ENCODE data around the gene MAPK8.

The MAPK8 gene

GRCh38 chr10:48452879-48453412 lies 146.5 kb downstream of the MAPK8 start:
- no peak for TF ChIP-seq ZFX (IDR thresholded peaks at IDR 0.05; ENCODE audit: borderline replicate concordance)
- TF ChIP-seq CTCF (IDR thresholded peaks at IDR 0.05), result no peak
- H3K27ac ChIP-seq, result no peak overlapping the region

GRCh38 chr10:48453451-48454301 lies 147.2 kb downstream of the MAPK8 start:
- TF ChIP-seq CTCF (IDR thresholded peaks at IDR 0.05) (no peak), ZFX (IDR thresholded peaks at IDR 0.05; ENCODE audit: borderline replicate concordance) (no peak)
- no peak overlapping the region for H3K27ac ChIP-seq

GRCh38 chr10:48454302-48455054 lies 148.0 kb downstream of the MAPK8 start:
- H3K27ac ChIP-seq, result no peak overlapping the region
- TF ChIP-seq CTCF (IDR thresholded peaks at IDR 0.05), result no peak
- TF ChIP-seq ZFX (IDR thresholded peaks at IDR 0.05; ENCODE audit: borderline replicate concordance), result no peak

GRCh38 chr10:48455055-48455391 lies 148.5 kb downstream of the MAPK8 start:
- no peak overlapping the region for H3K27ac ChIP-seq
- TF ChIP-seq ZFX (IDR thresholded peaks at IDR 0.05; ENCODE audit: borderline replicate concordance), result no peak
- TF ChIP-seq CTCF (IDR thresholded peaks at IDR 0.05), result no peak

- TF ChIP-seq ZFX (IDR thresholded peaks at IDR 0.05; ENCODE audit: borderline replicate concordance) (no peak), CTCF (IDR thresholded peaks at IDR 0.05) (no peak)
- no peak overlapping the region for H3K27ac ChIP-seq
Measured at GRCh38 chr10:48455392-48456151, 149.1 kb downstream of the MAPK8 start.

- H3K27ac ChIP-seq, result no peak overlapping the region
Measured at GRCh38 chr10:48456361-48456804, 149.9 kb downstream of the MAPK8 start.

More at GRCh38 chr10:48456361-48456804, 149.9 kb downstream of the MAPK8 start:
- TF ChIP-seq CTCF (IDR thresholded peaks at IDR 0.05) (no peak), ZFX (IDR thresholded peaks at IDR 0.05; ENCODE audit: borderline replicate concordance) (no peak)

Measured in 22Rv1 (cell line).